ENCODE measurements around the gene PFN1. TPM values are rescaled to one million over a fixed set of nuclear protein-coding genes. Genes with fewer than 3 reads are reported as not detected.
A peak's percentile ranks its signal among the peaks of the same experiment; 100 is the strongest.

Gene PFN1
- total and polyA plus RNA-seq, 10 of the 15 experiments (the other 5 are each of a cell fraction or from before 2014, with no cell fraction given), result 154 to 3,892 (median 1,918) TPM

GRCh38 chr17:4986951-4987766 is 38.8 kb upstream of the PFN1 start, which contains the start of gene CAMTA2 (continued):
- TF ChIP-seq EED (IDR thresholded peaks at IDR 0.05; ENCODE audit: low read depth) (no peak; the same call in 1 of the 2 replicates), NR2F1 (conservative IDR thresholded peaks at IDR 0.05) (peak; percentile 96), CBFB (IDR thresholded peaks at IDR 0.05; ENCODE audit: low read depth) (0 out of 2 replicates have a peak, but pooled peaks have one; percentile 13), RELA (IDR thresholded peaks at IDR 0.05; ENCODE audit: borderline replicate concordance, partially characterized antibody) (peak; percentile 27), MTA3 (IDR thresholded peaks at IDR 0.05; ENCODE audit: borderline replicate concordance, low read length) (no peak; the same call in 1 of the 2 replicates), POLR2AphosphoS2 (IDR thresholded peaks at IDR 0.05; ENCODE audit: low read depth, low read length) (peak; percentile 45; the same call in 1 of the 2 replicates), RBBP5 (conservative IDR thresholded peaks at IDR 0.05) (no peak), BMI1 (IDR thresholded peaks at IDR 0.05; ENCODE audit: borderline replicate concordance) (no peak), HSF1 (IDR thresholded peaks at IDR 0.05; ENCODE audit: low read depth, low read length) (no peak), KAT2A (conservative IDR thresholded peaks at IDR 0.05; ENCODE audit: control insufficient read depth, low read depth, low read length) (no peak), ZNF687 (IDR thresholded peaks at IDR 0.05) (peak; percentile 27; the same call in 1 of the 2 replicates), RAD21 (IDR thresholded peaks at IDR 0.05; ENCODE audit: insufficient read depth, low read depth, low read length) (peak; percentile 33)
- TF ChIP-seq, protein P1, sequence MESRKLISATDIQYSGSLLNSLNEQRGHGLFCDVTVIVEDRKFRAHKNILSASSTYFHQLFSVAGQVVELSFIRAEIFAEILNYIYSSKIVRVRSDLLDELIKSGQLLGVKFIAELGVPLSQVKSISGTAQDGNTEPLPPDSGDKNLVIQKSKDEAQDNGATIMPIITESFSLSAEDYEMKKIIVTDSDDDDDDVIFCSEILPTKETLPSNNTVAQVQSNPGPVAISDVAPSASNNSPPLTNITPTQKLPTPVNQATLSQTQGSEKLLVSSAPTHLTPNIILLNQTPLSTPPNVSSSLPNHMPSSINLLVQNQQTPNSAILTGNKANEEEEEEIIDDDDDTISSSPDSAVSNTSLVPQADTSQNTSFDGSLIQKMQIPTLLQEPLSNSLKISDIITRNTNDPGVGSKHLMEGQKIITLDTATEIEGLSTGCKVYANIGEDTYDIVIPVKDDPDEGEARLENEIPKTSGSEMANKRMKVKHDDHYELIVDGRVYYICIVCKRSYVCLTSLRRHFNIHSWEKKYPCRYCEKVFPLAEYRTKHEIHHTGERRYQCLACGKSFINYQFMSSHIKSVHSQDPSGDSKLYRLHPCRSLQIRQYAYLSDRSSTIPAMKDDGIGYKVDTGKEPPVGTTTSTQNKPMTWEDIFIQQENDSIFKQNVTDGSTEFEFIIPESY (IDR thresholded peaks at IDR 0.05), result no peak
- TF ChIP-seq, protein P2, sequence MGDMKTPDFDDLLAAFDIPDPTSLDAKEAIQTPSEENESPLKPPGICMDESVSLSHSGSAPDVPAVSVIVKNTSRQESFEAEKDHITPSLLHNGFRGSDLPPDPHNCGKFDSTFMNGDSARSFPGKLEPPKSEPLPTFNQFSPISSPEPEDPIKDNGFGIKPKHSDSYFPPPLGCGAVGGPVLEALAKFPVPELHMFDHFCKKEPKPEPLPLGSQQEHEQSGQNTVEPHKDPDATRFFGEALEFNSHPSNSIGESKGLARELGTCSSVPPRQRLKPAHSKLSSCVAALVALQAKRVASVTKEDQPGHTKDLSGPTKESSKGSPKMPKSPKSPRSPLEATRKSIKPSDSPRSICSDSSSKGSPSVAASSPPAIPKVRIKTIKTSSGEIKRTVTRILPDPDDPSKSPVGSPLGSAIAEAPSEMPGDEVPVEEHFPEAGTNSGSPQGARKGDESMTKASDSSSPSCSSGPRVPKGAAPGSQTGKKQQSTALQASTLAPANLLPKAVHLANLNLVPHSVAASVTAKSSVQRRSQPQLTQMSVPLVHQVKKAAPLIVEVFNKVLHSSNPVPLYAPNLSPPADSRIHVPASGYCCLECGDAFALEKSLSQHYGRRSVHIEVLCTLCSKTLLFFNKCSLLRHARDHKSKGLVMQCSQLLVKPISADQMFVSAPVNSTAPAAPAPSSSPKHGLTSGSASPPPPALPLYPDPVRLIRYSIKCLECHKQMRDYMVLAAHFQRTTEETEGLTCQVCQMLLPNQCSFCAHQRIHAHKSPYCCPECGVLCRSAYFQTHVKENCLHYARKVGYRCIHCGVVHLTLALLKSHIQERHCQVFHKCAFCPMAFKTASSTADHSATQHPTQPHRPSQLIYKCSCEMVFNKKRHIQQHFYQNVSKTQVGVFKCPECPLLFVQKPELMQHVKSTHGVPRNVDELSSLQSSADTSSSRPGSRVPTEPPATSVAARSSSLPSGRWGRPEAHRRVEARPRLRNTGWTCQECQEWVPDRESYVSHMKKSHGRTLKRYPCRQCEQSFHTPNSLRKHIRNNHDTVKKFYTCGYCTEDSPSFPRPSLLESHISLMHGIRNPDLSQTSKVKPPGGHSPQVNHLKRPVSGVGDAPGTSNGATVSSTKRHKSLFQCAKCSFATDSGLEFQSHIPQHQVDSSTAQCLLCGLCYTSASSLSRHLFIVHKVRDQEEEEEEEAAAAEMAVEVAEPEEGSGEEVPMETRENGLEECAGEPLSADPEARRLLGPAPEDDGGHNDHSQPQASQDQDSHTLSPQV (IDR thresholded peaks at IDR 0.05), result peak; percentile 83; the same call in 1 of the 2 replicates
- TF ChIP-seq, protein P3, sequence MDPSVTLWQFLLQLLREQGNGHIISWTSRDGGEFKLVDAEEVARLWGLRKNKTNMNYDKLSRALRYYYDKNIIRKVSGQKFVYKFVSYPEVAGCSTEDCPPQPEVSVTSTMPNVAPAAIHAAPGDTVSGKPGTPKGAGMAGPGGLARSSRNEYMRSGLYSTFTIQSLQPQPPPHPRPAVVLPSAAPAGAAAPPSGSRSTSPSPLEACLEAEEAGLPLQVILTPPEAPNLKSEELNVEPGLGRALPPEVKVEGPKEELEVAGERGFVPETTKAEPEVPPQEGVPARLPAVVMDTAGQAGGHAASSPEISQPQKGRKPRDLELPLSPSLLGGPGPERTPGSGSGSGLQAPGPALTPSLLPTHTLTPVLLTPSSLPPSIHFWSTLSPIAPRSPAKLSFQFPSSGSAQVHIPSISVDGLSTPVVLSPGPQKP (IDR thresholded peaks at IDR 0.05; ENCODE audit: low read depth, low read length), result no peak

Data from GM12878 (cell line).